OCI-LY7 (cell line): ENCODE results near the gene CHD2.

Source experiments
- EZH2phosphoT487 ChIP-seq: fragments of 200-600 bp; sonication (generic); IDR thresholded peaks from 2 replicates; pipeline ENCODE4 v1.6.1; 2018; ENCODE audit warnings: low read depth, borderline replicate concordance, mild to moderate bottlenecking, mixed run types, antibody characterized with exemption, low read length, moderate library complexity, mixed read lengths
- TF ChIP-seq, protein P1 (sequence below): fragments of 200-600 bp; sonication (generic); conservative IDR thresholded peaks from 2 replicates; pipeline ENCODE4 v1.5.1; 2014; ENCODE audit warnings: mild to moderate bottlenecking, antibody characterized with exemption, low read length, moderate library complexity, mixed read lengths

DNA sequence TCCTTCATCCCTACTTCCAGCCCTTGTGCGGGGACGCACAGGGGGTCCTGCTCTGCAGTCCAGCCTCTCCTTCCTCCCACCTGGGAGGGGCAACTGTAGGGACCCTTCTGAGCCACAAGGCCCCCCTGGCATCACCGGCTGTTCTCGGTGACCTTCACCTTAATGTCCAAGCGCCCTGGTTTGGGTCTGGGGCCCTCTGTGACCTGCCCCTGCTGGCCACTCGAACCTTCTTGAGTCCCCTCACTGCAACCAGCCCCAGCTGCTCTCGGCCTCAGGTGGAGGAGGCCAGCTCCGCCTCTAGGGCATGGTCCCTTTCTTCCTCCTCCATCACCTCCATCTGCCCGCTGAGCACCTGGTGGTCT, 131.0 kb downstream of the CHD2 start:
- TF ChIP-seq, protein P1, sequence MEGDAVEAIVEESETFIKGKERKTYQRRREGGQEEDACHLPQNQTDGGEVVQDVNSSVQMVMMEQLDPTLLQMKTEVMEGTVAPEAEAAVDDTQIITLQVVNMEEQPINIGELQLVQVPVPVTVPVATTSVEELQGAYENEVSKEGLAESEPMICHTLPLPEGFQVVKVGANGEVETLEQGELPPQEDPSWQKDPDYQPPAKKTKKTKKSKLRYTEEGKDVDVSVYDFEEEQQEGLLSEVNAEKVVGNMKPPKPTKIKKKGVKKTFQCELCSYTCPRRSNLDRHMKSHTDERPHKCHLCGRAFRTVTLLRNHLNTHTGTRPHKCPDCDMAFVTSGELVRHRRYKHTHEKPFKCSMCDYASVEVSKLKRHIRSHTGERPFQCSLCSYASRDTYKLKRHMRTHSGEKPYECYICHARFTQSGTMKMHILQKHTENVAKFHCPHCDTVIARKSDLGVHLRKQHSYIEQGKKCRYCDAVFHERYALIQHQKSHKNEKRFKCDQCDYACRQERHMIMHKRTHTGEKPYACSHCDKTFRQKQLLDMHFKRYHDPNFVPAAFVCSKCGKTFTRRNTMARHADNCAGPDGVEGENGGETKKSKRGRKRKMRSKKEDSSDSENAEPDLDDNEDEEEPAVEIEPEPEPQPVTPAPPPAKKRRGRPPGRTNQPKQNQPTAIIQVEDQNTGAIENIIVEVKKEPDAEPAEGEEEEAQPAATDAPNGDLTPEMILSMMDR = no peak
- no peak for TF ChIP-seq EZH2phosphoT487
